HFFc6 (cell line): ENCODE data around the gene FHIT. TPM values are rescaled to one million over a fixed set of nuclear protein-coding genes. Genes with fewer than 3 reads are reported as not detected.
A peak's percentile ranks its signal among the peaks of the same experiment; 100 is the strongest.

ENCODE experiments used
- DNase-seq: peaks from one replicate; pipeline ENCODE4 v3.0.0-alpha.2; 2018
- H3K27ac Mint-ChIP-seq: 2 replicates; pipeline ENCODE4 v1.8.0; 2020; ENCODE audit warnings: mild to moderate bottlenecking, mixed read lengths
- H3K27me3 Mint-ChIP-seq: 2 replicates; pipeline ENCODE4 v1.8.0; 2021; ENCODE audit warnings: mild to moderate bottlenecking, moderate library complexity, mixed read lengths; ENCODE audit not compliant: insufficient read depth
- H3K36me3 Mint-ChIP-seq: 2 replicates; pipeline ENCODE4 v1.8.0; 2021; ENCODE audit warnings: low read depth, mixed read lengths
- H3K4me1 Mint-ChIP-seq: 2 replicates; pipeline ENCODE4 v1.8.0; 2020; ENCODE audit warnings: low read depth, mixed read lengths
- H3K4me3 Mint-ChIP-seq: 2 replicates; pipeline ENCODE4 v1.8.0; 2020; ENCODE audit warnings: mild to moderate bottlenecking, moderate library complexity, mixed read lengths
- H3K9me3 Mint-ChIP-seq: 2 replicates; pipeline ENCODE4 v1.8.0; 2020; ENCODE audit warnings: mild to moderate bottlenecking, mixed read lengths
- CTCF ChIP-seq: fragments of 200-600 bp; sonication (generic); IDR thresholded peaks from 2 replicates; pipeline ENCODE4 v1.5.0; 2021; ENCODE audit warnings: antibody characterized with exemption, mild to moderate bottlenecking
- long read RNA-seq: library from polyadenylated mRNA; unstranded; transcript quantifications from one replicate; pipeline ENCODE4 v2.0.0, GENCODE V29; 2019
- total RNA-seq, 6 experiments: library from RNA; stranded (reverse); fragmentation: NEBNext Ultra II Directional; extraction: Animal tissue kit (Norgen Biotek cat#: 25700); gene quantifications; 2 replicates in 1 of 6; 3 replicates in 5 of 6; pipeline ENCODE4 v1.2.3, GENCODE V29; 2021

Gene FHIT
- total RNA-seq, result under 1 TPM in 2 of 6 experiments, not detected in 4; 0.33 to 0.38 TPM
- long read RNA-seq, result 0 reads

DNA sequence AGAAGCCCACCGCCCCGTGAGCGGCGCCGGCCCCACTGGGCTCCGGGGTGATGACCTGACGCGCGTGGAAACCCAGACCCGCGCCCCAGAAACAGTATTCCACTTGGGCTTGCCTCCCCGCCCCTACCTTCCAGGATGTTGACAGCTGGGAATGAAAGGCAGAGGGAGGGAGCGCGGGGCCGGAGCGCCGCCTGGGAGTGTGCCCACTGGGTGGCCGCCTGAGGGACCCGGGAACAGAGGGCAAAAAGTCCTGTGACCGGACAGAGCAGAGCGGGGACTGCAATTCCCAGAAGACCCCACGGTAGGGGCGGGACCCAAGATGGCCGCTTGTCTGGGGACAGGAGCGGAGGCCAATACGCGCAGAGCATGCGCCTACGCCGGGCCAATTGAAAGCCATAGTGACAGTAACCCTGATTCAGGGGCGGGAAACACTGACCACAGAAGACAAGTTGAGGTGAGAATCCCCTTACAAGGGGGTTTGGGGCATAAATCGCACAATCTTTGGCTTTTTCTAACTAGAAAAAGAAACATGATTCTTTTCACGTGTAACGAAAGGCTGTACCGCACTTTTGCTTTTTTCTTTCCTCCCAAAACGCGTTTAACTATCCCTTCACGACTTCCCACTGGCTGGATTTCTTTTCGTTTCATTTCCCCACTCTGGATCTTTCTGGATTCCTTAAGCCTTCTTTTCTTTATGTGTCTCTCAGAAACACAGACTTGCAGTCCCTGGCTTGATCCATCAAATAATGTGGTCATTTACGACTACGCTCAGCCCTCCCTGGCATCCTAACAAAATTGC lies at the start of gene FHIT:
Gene FHIT (minus strand): TSS at position 279 of the 799 bp plus-strand sequence.
- Mint-ChIP-seq H3K27me3 (peaks cover 7% of the 10 kb centered on the region), H3K9me3 (no peaks in the 10 kb centered on the region), H3K36me3 (no peaks in the 10 kb centered on the region), H3K4me3 (peak within 1 kb of the TSS; percentile 94), H3K4me1 (peaks cover 16% of the 10 kb centered on the region), H3K27ac (peak within 1 kb of the TSS; percentile 75)
- TF ChIP-seq CTCF, result no peak
- DNase-seq, result peak; percentile 88

GRCh38 chr3:61300786-61301185 lies 49.5 kb upstream of the FHIT start:
- Mint-ChIP-seq H3K36me3 (no peaks in the 10 kb centered on the region), H3K4me1 (no peaks in the 10 kb centered on the region), H3K27me3 (no peaks in the 10 kb centered on the region), H3K9me3 (peaks cover 7% of the 10 kb centered on the region; the same call in 1 of the 2 replicates), H3K4me3 (no peak overlapping the region), H3K27ac (no peak overlapping the region)
- DNase-seq, result no peak
- TF ChIP-seq CTCF, result no peak

GRCh38 chr3:61300006-61300380 lies 48.7 kb upstream of the FHIT start:
- Mint-ChIP-seq H3K27me3 (no peaks in the 10 kb centered on the region; the same call in 1 of the 2 replicates), H3K4me3 (no peak overlapping the region), H3K27ac (no peak overlapping the region), H3K36me3 (no peaks in the 10 kb centered on the region), H3K4me1 (no peaks in the 10 kb centered on the region), H3K9me3 (peaks cover 14% of the 10 kb centered on the region)
- no peak for DNase-seq
- no peak for TF ChIP-seq CTCF

- DNase-seq, result no peak
- TF ChIP-seq CTCF, result no peak
- H3K4me3 Mint-ChIP-seq, result no peak overlapping the region
- H3K9me3 Mint-ChIP-seq, result peaks cover 11% of the 10 kb centered on the region
- no peaks in the 10 kb centered on the region; the same call in 1 of the 2 replicates for H3K27me3 Mint-ChIP-seq
- H3K4me1 Mint-ChIP-seq, result no peaks in the 10 kb centered on the region
- H3K27ac Mint-ChIP-seq, result no peak overlapping the region
- no peaks in the 10 kb centered on the region for H3K36me3 Mint-ChIP-seq
Measured at GRCh38 chr3:61299343-61300005, 48.2 kb upstream of the FHIT start.

- Mint-ChIP-seq H3K27me3 (no peaks in the 10 kb centered on the region; the same call in 1 of the 2 replicates), H3K4me1 (no peaks in the 10 kb centered on the region), H3K4me3 (no peak overlapping the region), H3K36me3 (no peaks in the 10 kb centered on the region), H3K9me3 (peaks cover 10% of the 10 kb centered on the region), H3K27ac (no peak overlapping the region)
- DNase-seq, result no peak
- no peak for TF ChIP-seq CTCF
Measured at GRCh38 chr3:61297821-61298220, 46.6 kb upstream of the FHIT start.
